ENCODE data around the gene PLXNA4. TPM values are rescaled to one million over a fixed set of nuclear protein-coding genes. Genes with fewer than 3 reads are reported as not detected.

The PLXNA4 gene
- total RNA-seq, 1 donor from 2014 or later = 103 TPM

DNA sequence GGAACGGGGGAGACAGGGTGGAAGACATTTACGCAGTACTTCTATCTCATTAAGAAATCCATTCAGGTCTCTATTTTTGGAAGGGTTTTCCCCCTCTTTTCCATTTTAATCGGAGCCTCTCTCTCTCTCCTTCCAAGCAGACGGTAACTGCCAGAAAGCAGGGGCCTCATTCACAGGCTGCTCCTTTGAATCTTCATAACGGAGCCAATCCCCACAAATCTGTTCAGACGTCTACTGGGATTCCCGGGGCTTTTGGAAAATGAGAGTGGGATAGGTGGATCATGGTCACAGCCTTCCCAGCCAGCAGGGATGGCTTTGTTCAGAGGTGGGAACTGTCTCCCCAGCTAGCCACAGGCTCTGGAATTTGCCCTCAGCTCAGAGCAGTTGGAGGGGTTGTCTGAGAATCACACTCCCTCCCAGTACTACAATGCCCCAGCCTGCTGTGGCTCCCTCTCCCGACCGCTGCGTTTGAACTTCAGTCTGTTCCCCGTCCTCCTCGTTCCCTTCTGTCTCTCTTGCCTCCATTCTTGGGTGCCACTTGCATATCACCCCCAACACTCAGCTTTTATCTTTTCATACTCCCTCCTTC lies 413.6 kb downstream of the PLXNA4 start:
- DNase-seq = no peak

DNA sequence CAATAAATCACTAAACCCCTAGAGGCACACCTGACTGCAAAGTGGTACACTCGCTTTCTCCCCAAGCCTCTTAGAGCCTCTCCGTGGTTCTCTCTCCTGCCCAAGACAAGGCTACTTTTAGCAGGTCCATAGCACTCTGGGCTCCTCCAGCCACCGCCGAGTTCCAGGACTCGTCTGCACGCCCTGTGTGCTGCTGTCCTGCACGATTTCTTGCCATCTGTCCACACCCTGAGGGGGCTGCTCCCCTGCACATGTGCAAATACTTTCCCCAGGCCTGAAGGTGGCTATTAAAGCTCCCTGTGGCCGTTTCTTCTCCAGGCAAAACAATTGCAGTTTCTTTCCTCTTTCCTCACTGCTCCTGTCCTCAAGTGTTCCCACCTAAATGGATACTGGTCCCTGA lies 414.3 kb downstream of the PLXNA4 start:
- DNase-seq = no peak

DNA sequence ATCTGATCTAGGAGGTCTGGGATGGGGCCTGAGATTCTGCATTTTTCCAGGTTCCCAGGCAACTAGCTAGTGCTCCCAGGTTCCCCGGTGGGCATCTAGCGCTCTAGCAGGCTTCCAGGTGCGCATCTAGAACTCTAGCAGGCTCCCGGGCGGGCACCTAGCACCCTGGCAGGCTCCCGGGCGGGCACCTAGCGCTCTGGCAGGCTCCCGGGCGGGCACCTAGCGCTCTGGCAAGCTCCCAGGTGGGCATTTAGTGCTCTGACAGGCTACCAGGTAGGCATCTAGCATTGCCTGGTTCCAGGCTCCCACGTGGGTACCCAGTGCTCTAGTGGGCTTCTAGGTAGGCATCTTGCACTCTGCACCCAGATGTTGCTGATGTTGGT lies 414.7 kb downstream of the PLXNA4 start:
- DNase-seq = no peak

DNA sequence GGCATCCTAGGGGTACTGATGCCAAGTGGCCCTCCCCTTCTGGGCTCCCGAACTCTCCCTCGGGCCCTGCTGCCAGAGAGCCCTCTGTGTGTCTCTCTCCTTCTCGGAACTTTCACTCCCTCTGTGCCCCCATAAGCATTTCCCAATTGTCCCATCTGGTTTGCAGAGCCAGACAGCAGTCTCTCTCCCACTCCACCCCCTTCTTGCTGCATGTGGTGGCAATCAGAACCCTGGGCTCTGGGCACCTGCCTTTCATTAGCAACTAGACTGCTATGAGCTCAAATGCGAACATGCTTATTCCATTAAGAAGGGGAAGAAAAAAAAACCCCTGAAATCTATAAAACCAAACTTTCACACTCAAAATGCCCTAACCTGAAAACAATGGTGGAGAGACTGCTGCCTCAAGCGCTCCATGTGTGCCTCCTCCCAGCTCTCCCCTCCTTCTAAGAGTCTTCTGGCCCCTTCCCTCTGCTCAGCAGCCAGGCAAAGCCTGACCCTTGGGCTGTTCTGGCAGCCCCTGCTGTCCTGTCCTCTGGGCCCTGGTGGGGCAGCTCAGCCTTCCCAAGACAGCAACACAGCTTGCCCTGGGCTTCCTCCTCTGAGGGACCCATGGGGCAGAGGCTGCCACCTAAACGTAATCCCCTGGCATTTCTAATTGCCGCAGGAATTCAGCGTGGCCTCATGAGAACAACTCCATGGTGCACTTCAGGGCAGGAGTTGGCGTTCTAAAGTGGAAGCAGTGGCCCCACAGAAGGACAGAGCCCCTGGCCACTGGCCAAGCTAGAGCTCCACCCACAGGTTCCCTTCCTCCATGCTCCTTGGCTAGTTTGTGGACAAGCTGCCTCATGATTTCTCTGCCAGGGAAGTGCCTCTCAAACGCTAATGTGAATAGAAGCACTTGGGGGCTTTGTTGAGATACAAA lies 415.4 kb downstream of the PLXNA4 start:
- no peak for DNase-seq

DNA sequence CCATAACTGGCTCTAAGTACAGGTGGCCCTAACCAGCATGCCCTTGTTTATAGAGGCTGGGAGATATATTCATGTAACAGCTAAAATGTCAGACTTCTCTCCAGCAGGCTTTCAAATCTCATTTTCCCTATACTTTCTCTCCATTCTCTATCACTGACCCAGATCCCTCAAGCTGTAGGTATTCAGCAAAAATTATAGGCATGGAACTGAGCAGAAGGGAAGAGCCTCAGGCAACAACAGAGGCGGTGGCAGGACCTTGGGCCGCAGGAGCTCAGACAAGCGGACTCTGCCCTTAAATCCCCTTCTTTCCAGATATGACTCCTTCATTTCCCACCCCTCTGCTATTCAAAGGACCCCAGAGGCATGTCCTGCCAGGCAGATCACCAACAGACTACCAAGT lies 417.4 kb downstream of the PLXNA4 start:
- no peak for DNase-seq

DNA sequence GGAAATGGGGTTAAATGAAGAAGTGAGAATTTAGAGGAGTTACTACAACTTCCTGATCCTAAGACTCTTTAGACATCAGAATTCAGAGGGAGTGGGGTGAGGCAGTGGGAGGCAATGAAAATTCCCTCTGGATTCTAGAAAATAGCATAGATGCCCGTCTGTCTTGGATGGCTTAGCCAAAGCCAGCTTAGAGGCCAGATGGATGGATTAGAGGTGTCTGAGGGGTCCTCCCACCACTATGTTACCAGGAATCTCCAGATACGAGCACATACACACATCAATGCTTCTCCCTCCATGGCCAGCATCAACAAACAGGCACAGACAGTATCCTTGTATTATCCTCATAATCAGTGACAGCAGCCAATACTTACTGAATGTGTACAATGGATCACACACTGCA lies 418.1 kb downstream of the PLXNA4 start:
- DNase-seq = no peak

DNA sequence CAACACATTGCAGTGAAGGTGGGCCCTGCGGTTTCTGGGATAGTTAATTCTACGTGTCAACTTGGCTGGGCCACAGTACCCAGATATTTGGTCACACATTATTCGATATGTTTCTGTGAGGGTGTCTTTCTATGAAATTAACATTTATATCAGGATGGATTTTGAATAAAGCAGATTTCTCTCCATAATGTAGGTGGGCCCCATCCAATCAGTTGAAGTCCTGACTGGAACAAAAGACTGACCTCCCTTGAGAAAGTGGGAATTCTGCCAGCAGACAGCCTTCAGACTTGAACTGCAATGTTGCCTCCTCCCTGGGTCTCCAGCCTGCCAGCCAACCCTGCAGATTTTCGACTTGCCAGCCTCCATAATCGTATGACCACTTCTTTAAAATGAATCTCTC lies 420.6 kb downstream of the PLXNA4 start:
- no peak for DNase-seq

DNA sequence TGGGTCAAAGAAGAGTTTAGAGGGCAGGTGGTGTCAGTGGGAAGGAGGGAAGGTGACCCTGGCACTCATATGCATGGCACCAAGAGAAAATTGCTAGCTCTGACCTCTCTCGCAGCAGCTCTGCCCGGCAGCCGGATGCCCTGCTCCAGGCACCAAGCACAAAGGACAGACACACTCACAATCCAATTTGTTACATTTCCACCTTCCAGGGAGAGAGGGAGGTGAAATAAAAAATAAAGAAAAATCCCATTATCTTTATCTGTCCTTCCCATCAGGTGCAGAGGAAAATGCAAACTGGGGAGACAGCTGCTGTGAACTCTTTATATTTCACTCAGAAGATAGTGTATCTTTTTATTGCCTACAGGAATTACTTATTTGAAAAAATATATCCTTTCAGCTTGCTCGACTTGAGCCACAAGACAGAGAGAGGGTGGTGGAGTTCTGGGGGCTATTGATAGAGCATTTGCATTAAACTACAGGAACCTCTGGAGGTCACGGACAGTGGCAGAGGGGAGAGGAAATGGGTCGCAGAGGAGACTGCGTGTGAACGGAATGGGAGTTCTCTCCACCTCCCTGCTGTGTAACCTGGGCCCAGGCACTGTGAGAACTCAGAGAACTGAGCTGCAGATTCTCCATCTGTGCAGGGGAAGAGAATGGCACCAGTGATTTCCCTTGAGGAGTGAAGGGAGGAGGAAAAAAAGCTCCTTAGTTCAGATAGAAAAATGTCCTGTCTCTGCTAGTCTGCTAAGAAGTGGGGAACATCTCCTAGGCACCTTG lies 421.4 kb downstream of the PLXNA4 start:
- no peak for DNase-seq

DNA sequence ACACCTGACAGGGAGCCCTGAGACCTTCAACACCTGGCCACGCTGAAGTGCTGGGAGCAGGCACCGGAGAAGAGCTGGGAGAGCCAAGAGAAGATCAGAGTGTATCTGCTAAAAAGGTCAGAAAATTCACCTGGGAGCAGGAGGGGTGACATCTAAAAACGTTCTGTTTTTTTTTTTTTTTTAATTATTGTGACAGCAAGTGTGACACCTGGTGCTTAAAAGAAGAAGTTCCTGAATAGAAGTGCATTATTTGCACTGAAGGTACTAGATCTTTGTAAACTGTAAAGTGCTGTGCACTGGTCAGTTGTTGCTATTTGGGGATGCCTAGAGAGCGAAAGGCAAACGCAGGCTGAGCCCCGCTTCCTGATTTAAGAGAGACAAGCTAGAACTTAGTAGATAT lies 422.0 kb downstream of the PLXNA4 start:
- no peak for DNase-seq

DNA sequence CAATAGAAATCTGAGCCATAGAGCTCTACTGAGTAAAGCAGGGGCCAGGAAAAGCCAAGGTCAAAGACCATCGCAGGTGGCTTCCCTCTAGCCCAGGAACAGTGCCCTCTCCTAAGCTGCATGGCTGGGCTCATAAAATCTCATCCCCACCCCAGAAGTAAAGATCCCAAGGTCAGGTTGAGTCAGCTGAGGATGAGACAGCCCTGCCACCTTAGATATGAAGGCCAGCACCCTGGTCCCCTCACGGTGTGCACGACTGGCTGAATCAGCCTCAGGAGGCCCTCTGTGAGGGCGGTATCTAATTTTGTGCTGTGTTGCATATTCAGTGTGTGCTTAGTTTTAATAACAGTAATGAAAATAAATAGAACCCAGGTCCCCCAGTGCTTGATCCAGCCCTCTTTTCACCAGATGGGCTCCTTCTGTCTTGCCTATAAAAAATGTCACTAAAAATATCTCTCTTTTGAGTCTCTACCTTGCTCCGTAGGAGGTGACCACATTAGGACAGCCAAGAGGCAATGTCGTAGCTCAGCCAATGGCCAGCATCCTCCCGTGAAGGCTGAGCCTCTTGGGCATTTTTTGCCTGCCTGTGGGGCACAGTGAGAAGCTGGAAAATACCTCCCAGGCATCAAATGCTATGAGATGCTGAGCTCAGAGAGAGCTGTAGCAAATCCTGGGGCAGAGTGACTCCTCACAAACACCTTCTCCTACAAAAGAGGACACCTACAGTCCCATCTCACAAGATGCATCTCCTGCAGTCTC lies 424.0 kb downstream of the PLXNA4 start:
- peak; percentile 15 for DNase-seq

DNA sequence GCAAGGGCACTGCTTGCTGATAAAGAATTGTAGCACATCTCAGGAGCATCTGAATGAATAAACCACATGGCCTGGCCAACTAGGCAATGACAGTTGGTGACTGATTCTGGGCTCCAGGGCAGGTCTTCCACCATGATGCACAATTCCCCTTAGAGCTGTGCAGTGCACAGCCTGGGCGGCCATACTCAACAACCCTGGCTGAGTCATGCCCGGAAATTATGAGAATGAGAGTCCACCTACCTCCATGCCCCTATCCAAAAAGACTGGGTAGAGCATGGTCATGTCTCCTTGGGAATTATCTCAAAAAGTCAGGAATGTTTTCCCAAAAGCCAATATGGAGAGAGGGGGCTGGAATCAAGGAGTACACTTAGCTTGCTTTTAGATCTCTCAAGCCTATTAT lies 425.6 kb downstream of the PLXNA4 start:
- DNase-seq = no peak

DNA sequence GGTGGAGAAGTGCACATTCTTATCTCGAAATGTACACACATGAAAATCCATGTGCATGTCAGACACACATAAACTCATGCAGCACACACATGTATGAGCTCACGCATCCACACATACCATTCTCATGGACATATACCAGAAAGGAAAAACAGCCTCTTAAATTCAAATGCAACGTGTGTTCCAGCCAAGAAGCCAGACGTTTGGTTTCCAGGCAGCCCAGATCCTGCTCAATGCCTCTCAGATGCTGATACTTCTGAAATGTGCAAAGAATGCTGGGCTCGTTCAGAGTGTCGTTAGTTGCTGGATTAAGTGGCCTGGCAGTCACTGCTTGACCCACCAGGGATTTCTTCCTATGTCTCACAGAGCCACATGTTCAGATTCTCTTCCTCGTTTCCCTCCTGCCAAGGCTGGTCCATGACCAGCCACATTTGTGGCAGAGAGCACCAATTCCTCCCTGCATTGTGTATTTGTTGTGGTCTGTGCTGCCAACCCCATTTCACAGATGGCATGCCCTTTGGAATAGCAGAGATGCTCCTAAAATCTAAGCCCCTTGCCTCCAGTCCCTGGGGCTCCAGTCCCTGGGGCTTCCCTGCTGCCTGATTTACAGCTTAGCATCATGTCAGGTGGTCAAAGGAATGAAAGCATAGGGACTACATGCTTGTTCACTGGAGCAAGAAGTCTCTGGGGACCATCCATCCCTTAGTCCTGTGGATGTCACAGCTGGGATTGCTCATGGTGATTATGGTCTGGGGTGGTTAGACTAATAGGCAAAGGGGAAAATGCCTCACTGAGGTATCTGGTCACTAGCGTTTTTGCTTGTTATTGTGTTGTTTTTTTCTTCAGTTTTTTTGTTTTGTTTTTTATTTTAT lies 426.6 kb downstream of the PLXNA4 start:
- DNase-seq = no peak

DNA sequence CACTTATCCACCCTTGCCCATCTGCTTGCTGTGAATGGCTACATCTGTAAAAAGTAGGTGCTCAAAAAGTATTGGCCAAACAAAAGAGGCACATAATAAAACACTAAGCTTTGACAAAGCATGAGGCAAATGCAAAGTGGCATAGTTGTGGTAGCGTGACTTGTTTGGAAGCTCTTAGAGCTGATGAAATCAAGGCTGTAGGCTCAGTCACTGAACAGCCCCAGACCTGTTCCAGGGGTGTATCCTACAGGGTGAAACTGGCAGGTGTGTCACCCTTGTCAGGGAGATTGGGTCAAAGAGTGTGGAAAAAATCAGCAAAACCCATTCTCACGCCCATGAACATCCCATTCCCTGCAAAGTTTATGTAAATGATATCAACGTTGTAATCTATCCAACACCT lies 427.4 kb downstream of the PLXNA4 start:
- no peak for DNase-seq

DNA sequence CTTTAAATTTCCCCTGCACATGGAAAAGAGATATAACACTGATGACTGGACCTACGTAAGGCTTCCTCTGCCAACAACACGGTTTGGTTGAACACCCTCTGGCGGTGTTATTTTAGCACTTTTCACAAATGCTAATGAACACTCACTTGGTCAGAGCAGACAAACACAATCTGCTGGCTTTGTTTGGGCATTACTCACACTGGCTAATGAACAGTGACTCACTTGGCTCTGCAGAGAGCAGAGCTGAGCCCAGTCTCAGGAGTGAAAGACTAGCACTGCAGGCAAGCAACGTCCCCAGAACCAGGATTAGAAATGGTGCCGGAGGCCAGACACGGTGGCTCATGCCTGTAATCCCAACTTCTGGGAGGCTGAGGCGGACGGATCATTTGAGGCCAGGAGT lies 430.8 kb downstream of the PLXNA4 start:
- peak; percentile 83 for DNase-seq

DNA sequence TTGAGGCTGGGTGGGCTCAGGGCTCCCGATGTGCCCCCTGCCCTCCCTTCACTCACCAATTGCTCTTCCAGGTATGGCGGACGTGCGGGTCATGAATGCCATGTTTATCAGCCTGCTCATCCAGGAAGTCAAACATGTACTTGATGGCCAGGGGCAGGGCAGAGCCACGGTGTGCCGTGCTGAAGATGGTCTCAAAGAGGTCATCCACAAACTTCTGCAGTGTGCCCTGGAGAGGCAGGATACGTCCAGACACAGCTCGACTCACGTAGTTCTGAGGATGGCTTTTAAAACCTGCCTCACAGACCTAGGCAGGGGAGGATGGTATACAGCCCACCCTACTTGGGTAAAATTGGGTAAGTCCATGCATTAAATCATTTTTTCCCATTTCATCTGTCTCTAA lies 431.2 kb downstream of the PLXNA4 start:
- no peak for DNase-seq

DNA sequence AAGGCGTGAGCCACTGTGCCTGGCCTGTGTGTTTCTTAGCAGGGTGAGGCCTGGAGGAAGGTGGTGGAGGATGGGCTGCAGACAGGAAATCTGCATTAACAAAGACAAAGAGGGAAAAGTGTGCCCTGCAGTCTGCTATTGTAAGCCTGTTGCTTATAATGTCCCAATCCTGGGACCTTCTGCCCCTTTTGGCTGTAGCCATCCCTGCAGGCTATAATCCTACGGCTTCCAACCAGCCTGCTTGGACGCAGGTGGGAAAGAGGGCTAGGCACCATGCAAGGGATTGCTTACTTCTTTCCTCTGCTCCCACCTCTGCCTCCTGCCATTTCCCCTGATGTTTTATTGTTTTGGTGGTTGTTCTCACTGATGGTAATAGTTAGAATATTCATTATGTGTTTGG lies 434.3 kb downstream of the PLXNA4 start:
- no peak for DNase-seq

DNA sequence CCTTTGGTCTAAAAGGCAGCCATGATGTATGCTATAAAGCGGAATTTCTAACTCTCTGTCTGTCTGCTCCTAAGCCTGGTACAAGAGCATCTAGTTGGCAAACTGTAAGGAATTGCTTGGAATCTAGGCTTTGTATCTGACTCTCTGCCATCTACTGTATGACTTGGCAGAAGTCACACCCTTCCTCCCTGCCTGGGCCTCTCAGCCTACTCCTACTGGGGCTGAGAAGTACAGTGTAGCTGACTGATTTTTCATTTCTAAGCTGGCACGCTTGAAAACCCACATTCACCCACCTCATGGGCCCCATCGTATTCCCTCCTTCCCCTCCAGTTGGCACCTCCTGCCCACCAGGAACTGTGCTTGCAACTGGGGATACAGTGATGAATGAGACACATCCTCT lies 435.2 kb downstream of the PLXNA4 start:
- DNase-seq = peak; percentile 57

DNA sequence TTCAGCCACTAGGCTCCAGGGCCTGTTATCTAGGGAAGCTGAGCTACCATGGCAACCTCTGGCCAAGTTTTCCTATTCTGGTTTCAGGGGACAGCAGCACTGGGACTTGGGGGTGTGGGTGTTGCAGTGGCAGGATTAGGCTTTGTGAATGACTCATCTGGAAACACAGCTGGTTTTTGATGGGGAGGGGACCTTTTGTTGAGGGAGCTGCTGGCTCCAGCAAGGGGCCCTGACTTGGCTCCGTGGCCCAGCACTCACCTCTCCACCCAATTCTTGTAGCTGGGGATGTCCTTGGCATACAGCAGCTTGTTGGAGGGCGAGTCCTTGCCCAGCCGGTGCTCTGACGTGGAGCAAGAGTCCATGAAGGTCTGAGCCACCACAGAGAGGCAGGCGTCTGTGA lies 435.9 kb downstream of the PLXNA4 start:
- no peak for DNase-seq

DNA sequence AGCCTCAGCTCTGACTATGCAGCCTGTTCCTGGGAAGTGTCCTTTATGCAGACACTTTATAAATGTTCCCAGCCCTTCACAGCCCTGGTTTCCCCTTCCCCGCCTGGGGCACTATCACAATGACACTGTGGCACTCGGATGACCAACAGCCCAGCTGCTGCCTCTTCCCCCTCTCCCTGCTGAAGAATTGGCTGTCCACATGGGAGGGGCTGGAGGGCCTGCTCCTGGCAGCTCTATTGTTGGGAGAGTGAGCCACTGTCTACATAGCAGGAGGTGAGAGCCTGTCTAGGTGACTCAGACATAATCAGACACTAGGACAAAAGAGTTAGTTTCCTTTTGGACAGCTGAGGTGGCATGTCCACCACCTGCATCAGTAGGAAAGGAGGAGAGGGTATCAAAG lies 437.5 kb downstream of the PLXNA4 start:
- no peak for DNase-seq

DNA sequence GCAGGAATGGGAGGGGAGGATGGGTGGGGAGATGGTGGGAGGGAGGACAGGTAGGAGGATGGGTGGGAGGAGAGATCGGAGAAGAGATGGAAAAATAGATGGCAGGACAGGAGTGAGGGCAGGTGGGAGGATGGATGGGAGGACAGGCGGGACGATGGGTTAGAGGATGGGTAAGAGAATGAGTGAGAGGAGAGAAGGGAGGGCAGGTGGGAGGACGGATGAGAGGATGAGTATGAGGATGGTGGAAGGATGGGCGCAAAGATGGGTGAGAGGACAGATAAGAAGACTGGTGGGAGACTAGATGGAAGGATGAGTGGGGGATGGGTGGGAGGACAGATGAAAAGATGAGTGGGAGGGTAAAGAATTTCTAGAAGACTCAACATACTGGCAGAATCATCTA lies 438.6 kb downstream of the PLXNA4 start:
- DNase-seq = no peak

DNA sequence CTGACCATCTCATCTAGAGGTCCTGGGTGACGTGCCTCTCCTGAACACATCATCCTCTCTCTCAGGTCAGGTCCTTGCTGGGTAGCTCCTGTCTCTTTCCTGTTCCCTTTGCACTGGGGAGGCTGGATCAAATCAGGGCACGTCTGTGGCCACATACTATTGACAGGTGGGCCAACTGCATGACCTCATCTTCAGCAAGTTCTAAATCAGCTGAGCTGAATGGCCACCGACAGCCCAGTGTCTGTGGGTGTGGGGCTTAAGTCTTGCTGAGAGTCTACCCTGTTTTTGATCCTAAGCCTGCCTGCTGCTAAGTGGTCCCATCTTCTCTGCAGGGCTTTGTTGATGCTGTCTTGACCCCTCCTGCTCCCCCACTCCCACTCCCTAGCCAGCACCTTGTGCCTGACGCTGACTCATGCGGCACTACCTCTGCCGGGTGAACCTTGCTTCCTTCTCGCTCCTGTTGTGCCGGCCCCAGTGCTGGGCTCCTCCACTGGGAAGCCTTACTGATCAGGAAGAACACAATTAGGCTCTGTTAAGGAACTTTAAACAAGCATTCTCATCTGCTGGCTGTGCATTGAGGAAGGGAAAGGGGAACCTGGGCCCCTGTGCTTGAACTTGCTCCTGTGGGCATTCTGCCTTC lies 440.4 kb downstream of the PLXNA4 start:
- DNase-seq = no peak
